ENCODE results near the gene SPZ1. TPM values are rescaled to one million over a fixed set of nuclear protein-coding genes. Genes with fewer than 3 reads are reported as not detected.
"Not testable (repeated sequence)": the region's sequence is repeated elsewhere in the genome, so short reads cannot be mapped to it uniquely, and the experiment has no call there.

The SPZ1 gene
- total RNA-seq, 1 experiment from 2014 or later: not detected

GRCh38 chr5:80346055-80346454, 26.3 kb downstream of the SPZ1 start:
- no TSS peak for BruUV-seq (replicated peaks)
- DNase-seq (ENCODE audit: low spot score): peak; percentile 30
- no peak overlapping the region for H3K27ac ChIP-seq (ENCODE audit: low read depth, low read length, poor library complexity, severe bottlenecking)
- no peak overlapping the region for H3K4me3 ChIP-seq (ENCODE audit: low read depth, low read length, poor library complexity, severe bottlenecking)
- H3K9me3 ChIP-seq (ENCODE audit: low read depth, low read length, poor library complexity, severe bottlenecking): no peaks in the 10 kb centered on the region
- H3K36me3 ChIP-seq (ENCODE audit: insufficient read depth, low read length, poor library complexity, severe bottlenecking): no peaks in the 10 kb centered on the region
- ChIA-PET POLR2A (ENCODE audit: low non-redundant PET) (no interaction called here), CTCF (no interaction called here)
- intact Hi-C loops (cut with micrococcal nuclease; ENCODE audit: unreplicated experiment): no loop called here
- H3K27me3 ChIP-seq (replicated peaks; ENCODE audit: insufficient read depth, low read depth, low read length, poor library complexity): no peaks in the 10 kb centered on the region
- H3K4me1 ChIP-seq (ENCODE audit: insufficient read depth, low read length, poor library complexity, severe bottlenecking): no peaks in the 10 kb centered on the region
- peak; percentile 54 for TF ChIP-seq CTCF (conservative IDR thresholded peaks at IDR 0.05; ENCODE audit: low read depth, low read length)
- no peak for TF ChIP-seq EZH2 (IDR thresholded peaks at IDR 0.05; ENCODE audit: borderline replicate concordance, low read depth, low read length, poor library complexity, severe bottlenecking)

GRCh38 chr5:80348171-80348570, 28.4 kb downstream of the SPZ1 start:
- intact Hi-C loops (cut with micrococcal nuclease; ENCODE audit: unreplicated experiment): no loop called here
- no peaks in the 10 kb centered on the region for H3K36me3 ChIP-seq (ENCODE audit: insufficient read depth, low read length, poor library complexity, severe bottlenecking)
- no peak for DNase-seq (ENCODE audit: low spot score)
- no peak overlapping the region for H3K4me3 ChIP-seq (ENCODE audit: low read depth, low read length, poor library complexity, severe bottlenecking)
- CTCF ChIA-PET: no interaction called here
- POLR2A ChIA-PET (ENCODE audit: low non-redundant PET): no interaction called here
- H3K9me3 ChIP-seq (ENCODE audit: low read depth, low read length, poor library complexity, severe bottlenecking): no peaks in the 10 kb centered on the region
- TF ChIP-seq CTCF (conservative IDR thresholded peaks at IDR 0.05; ENCODE audit: low read depth, low read length): no peak
- no peak for TF ChIP-seq EZH2 (IDR thresholded peaks at IDR 0.05; ENCODE audit: borderline replicate concordance, low read depth, low read length, poor library complexity, severe bottlenecking)
- H3K4me1 ChIP-seq (ENCODE audit: insufficient read depth, low read length, poor library complexity, severe bottlenecking): no peaks in the 10 kb centered on the region
- BruUV-seq (replicated peaks): no TSS peak
- no peak overlapping the region for H3K27ac ChIP-seq (ENCODE audit: low read depth, low read length, poor library complexity, severe bottlenecking)
- no peaks in the 10 kb centered on the region for H3K27me3 ChIP-seq (replicated peaks; ENCODE audit: insufficient read depth, low read depth, low read length, poor library complexity)

GRCh38 chr5:80351019-80351418, 31.2 kb downstream of the SPZ1 start:
- CTCF ChIA-PET; POLR2A ChIA-PET (ENCODE audit: low non-redundant PET); BruUV-seq (replicated peaks): not testable (repeated sequence)

GRCh38 chr5:80355686-80356085, 35.9 kb downstream of the SPZ1 start:
- Histone ChIP-seq H3K27ac (ENCODE audit: low read depth, low read length, poor library complexity, severe bottlenecking) (no peak overlapping the region), H3K36me3 (ENCODE audit: insufficient read depth, low read length, poor library complexity, severe bottlenecking) (no peaks in the 10 kb centered on the region), H3K27me3 (replicated peaks; ENCODE audit: insufficient read depth, low read depth, low read length, poor library complexity) (no peaks in the 10 kb centered on the region), H3K9me3 (ENCODE audit: low read depth, low read length, poor library complexity, severe bottlenecking) (no peaks in the 10 kb centered on the region), H3K4me1 (ENCODE audit: insufficient read depth, low read length, poor library complexity, severe bottlenecking) (no peaks in the 10 kb centered on the region), H3K4me3 (ENCODE audit: low read depth, low read length, poor library complexity, severe bottlenecking) (no peak overlapping the region)
- TF ChIP-seq EZH2 (IDR thresholded peaks at IDR 0.05; ENCODE audit: borderline replicate concordance, low read depth, low read length, poor library complexity, severe bottlenecking): no peak
- no peak for DNase-seq (ENCODE audit: low spot score)
- BruUV-seq (replicated peaks): no TSS peak
- CTCF ChIA-PET: no interaction called here
- intact Hi-C loops (cut with micrococcal nuclease; ENCODE audit: unreplicated experiment): no loop called here
- POLR2A ChIA-PET (ENCODE audit: low non-redundant PET): no interaction called here

More at GRCh38 chr5:80351019-80351418, 31.2 kb downstream of the SPZ1 start:
- H3K27me3 ChIP-seq (replicated peaks; ENCODE audit: insufficient read depth, low read depth, low read length, poor library complexity); DNase-seq (ENCODE audit: low spot score); H3K4me1 ChIP-seq (ENCODE audit: insufficient read depth, low read length, poor library complexity, severe bottlenecking); H3K4me3 ChIP-seq (ENCODE audit: low read depth, low read length, poor library complexity, severe bottlenecking); H3K36me3 ChIP-seq (ENCODE audit: insufficient read depth, low read length, poor library complexity, severe bottlenecking); intact Hi-C loops (cut with micrococcal nuclease; ENCODE audit: unreplicated experiment); H3K9me3 ChIP-seq (ENCODE audit: low read depth, low read length, poor library complexity, severe bottlenecking); H3K27ac ChIP-seq (ENCODE audit: low read depth, low read length, poor library complexity, severe bottlenecking): not testable (repeated sequence)

Data from A673 (cell line).